SU-DHL-6 (cell line): ENCODE measurements around the gene MAPK8.

Experiments
- H2AFZ ChIP-seq: fragments of 200-600 bp; sonication (generic); 2 replicates; pipeline ENCODE4 v1.6.1; 2014; ENCODE audit warnings: low read depth, mild to moderate bottlenecking, moderate library complexity, mixed read lengths, antibody characterized with exemption, low read length; ENCODE audit not compliant: severe bottlenecking
- H3F3A ChIP-seq: fragments of 200-600 bp; shearing (Covaris generic); 2 replicates; pipeline ENCODE4 v1.6.0; 2016; ENCODE audit warnings: antibody characterized with exemption, mild to moderate bottlenecking; ENCODE audit not compliant: insufficient read depth
- H3K27ac ChIP-seq: fragments of 200-600 bp; sonication (generic); 2 replicates; pipeline ENCODE4 v1.5.1; 2016; ENCODE audit warnings: low read depth, mild to moderate bottlenecking, low read length, moderate library complexity, mixed read lengths
- H3K27me3 ChIP-seq: fragments of 200-600 bp; sonication (generic), shearing (Covaris generic); 2 replicates; pipeline ENCODE4 v1.6.0; 2014; ENCODE audit warnings: mild to moderate bottlenecking, low read length
- H3K36me3 ChIP-seq: fragments of 200-600 bp; sonication (generic); 2 replicates; pipeline ENCODE4 v1.6.1; 2014; ENCODE audit warnings: mild to moderate bottlenecking, low read length, mixed read lengths
- H3K4me2 ChIP-seq: fragments of 300-600, 200-600 bp; shearing (Covaris generic), sonication (generic); 2 replicates; pipeline ENCODE4 v1.6.0; 2014; ENCODE audit warnings: low read length, low read depth, mild to moderate bottlenecking; ENCODE audit not compliant: poor library complexity, severe bottlenecking
- H3K4me3 ChIP-seq: fragments of 200-600 bp; sonication (generic); 2 replicates; pipeline ENCODE4 v1.5.1; 2014; ENCODE audit warnings: antibody characterized with exemption, low read length, mild to moderate bottlenecking, mixed read lengths; ENCODE audit not compliant: insufficient read depth, poor library complexity, severe bottlenecking
- H3K79me2 ChIP-seq: fragments of 200-600 bp; sonication (generic); 2 replicates; pipeline ENCODE4 v1.6.1; 2014; ENCODE audit warnings: mild to moderate bottlenecking, low read length, moderate library complexity; ENCODE audit not compliant: insufficient read depth
- H3K9ac ChIP-seq: fragments of 200-600 bp; sonication (generic); 2 replicates; pipeline ENCODE4 v1.7.0; 2014; ENCODE audit warnings: mild to moderate bottlenecking, low read length
- H3K9me2 ChIP-seq: fragments of 200-600 bp; sonication (generic); replicated peaks from 2 replicates; pipeline ENCODE4 v1.6.1; 2014; ENCODE audit warnings: low read length; ENCODE audit not compliant: insufficient read depth
- H3K9me3 ChIP-seq: fragments of 200-600 bp; sonication (generic); 2 replicates; pipeline ENCODE4 v1.6.1; 2014; ENCODE audit warnings: low read length, mixed read lengths; ENCODE audit not compliant: insufficient read depth
- H4K20me1 ChIP-seq: fragments of 200-600 bp; sonication (generic); 2 replicates; pipeline ENCODE4 v1.6.1; 2014; ENCODE audit warnings: low read depth, mild to moderate bottlenecking, antibody characterized with exemption, low read length, moderate library complexity, mixed read lengths
- EZH2phosphoT487 ChIP-seq: fragments of 200-600 bp; sonication (generic), shearing (Covaris generic); conservative IDR thresholded peaks from 2 replicates; pipeline ENCODE4 v1.6.1; 2018; ENCODE audit warnings: mild to moderate bottlenecking, antibody characterized with exemption, low read length, moderate library complexity, mixed read lengths
- TF ChIP-seq, protein P1 (sequence below): fragments of 200-600 bp; sonication (generic); IDR thresholded peaks from one replicate; pipeline ENCODE4 v1.5.1; 2017; ENCODE audit warnings: antibody characterized with exemption, mild to moderate bottlenecking, low read length, moderate library complexity; ENCODE audit not compliant: insufficient read depth, poor library complexity, severe bottlenecking

MAPK8 gene

DNA sequence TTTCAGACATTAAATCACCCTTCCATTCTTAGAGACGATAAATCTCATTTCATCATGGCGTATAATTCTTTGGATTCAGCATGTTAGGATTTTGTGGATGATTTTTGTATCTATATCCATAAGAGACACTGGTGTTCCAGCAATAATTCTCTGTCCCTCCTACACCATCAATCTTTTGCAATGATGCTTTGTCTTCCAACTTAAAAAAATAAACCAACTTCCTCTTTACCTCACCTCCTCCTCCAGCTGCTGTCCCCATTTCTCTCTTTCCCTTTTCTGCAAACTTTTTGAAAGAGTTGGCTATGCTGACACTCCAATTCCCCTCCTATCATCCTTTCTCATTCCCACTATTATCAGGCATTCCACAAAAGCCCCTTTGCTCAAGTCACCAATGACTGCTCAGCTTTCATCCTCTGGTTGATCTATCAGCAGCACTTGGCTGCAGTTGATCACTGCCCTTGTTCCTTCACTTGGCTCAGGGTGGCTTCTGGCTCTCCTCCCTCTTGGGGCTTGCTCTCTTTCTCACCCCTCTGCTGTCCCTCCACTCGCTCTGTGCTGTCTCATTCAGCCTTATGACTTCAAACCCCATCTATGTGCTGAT, 168.4 kb downstream of the MAPK8 start:
- no peaks in the 10 kb centered on the region for H3K36me3 ChIP-seq
- no peaks in the 10 kb centered on the region for H4K20me1 ChIP-seq
- H3K9me2 ChIP-seq, result no peaks in the 10 kb centered on the region
- no peaks in the 10 kb centered on the region for H3K27me3 ChIP-seq
- H3K4me3 ChIP-seq, result no peak overlapping the region
- no peaks in the 10 kb centered on the region for H3K9me3 ChIP-seq
- no peak overlapping the region for H3K4me2 ChIP-seq
- no peak overlapping the region for H3K9ac ChIP-seq
- no peaks in the 10 kb centered on the region for H3K79me2 ChIP-seq
- H3F3A ChIP-seq, result no peaks in the 10 kb centered on the region
- no peak overlapping the region for H2AFZ ChIP-seq
- H3K27ac ChIP-seq, result no peak overlapping the region
- no peak for TF ChIP-seq EZH2phosphoT487
- TF ChIP-seq, protein P1, sequence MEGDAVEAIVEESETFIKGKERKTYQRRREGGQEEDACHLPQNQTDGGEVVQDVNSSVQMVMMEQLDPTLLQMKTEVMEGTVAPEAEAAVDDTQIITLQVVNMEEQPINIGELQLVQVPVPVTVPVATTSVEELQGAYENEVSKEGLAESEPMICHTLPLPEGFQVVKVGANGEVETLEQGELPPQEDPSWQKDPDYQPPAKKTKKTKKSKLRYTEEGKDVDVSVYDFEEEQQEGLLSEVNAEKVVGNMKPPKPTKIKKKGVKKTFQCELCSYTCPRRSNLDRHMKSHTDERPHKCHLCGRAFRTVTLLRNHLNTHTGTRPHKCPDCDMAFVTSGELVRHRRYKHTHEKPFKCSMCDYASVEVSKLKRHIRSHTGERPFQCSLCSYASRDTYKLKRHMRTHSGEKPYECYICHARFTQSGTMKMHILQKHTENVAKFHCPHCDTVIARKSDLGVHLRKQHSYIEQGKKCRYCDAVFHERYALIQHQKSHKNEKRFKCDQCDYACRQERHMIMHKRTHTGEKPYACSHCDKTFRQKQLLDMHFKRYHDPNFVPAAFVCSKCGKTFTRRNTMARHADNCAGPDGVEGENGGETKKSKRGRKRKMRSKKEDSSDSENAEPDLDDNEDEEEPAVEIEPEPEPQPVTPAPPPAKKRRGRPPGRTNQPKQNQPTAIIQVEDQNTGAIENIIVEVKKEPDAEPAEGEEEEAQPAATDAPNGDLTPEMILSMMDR, result no peak

DNA sequence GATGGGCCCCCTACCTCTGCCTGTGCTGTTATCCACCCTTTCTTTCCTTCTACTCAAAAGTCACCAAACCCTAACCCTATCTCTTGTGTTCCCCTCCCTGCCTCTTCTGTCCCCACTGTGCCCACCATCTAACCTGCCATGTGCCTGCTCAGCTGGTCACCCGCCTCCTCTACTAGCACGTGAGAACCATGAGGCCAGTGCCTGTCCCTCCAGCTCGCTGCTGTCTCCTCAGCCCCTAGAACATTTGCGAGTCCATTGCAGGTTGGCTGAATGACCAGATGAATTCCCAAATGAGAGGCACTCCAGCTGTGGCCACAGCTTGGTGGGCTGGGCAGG, 169.4 kb downstream of the MAPK8 start:
- Histone ChIP-seq H3K9me2 (no peaks in the 10 kb centered on the region), H3K9ac (no peak overlapping the region), H3K9me3 (no peaks in the 10 kb centered on the region), H3K36me3 (no peaks in the 10 kb centered on the region), H2AFZ (no peak overlapping the region), H3K4me2 (no peak overlapping the region), H3F3A (no peaks in the 10 kb centered on the region), H3K27me3 (no peaks in the 10 kb centered on the region), H3K79me2 (no peaks in the 10 kb centered on the region), H3K27ac (no peak overlapping the region), H4K20me1 (no peaks in the 10 kb centered on the region), H3K4me3 (no peak overlapping the region)
- TF ChIP-seq, protein P1, result no peak
- no peak for TF ChIP-seq EZH2phosphoT487

DNA sequence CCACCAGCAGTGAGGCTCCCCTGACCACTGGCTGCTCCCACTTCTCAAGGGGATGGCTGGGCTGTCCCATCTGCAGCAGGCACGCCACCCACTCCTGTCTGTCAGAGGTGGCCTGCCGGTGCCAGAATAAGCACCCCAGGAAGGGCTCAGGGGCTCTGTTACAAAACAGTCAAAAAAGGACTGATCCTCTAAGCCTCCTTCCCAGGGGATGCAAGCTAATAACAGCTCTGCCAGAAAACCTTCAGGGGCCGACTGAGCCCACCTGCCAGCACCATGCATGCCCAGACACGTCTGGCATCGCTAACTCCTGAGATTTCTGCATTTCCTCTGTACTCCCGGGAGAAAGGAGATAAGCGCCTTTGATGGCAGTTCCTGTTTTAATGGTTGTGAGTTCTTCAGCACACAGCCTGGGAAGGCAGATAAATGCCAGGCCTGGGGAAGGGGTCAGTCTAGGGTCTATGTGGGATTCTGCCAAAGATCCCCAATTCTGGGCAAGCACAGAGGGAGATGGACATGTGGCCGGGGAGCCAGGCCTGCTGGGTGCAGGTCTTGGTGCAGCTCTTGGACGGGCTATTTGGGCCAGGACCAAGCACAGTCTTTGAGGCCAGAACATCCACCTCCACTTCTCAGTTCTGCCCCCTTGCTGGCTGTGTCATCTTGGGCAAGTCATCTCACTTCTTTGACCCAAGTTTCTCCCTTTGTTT, 170.0 kb downstream of the MAPK8 start:
- H3K9me2 ChIP-seq, result no peaks in the 10 kb centered on the region
- H3K79me2 ChIP-seq, result no peaks in the 10 kb centered on the region
- TF ChIP-seq, protein P1, result no peak
- no peak for TF ChIP-seq EZH2phosphoT487
- H4K20me1 ChIP-seq, result no peaks in the 10 kb centered on the region
- no peak overlapping the region for H3K4me2 ChIP-seq
- no peaks in the 10 kb centered on the region for H3K27me3 ChIP-seq
- no peaks in the 10 kb centered on the region for H3F3A ChIP-seq
- no peak overlapping the region for H2AFZ ChIP-seq
- H3K4me3 ChIP-seq, result no peak overlapping the region
- no peak overlapping the region for H3K9ac ChIP-seq
- no peaks in the 10 kb centered on the region for H3K9me3 ChIP-seq
- no peaks in the 10 kb centered on the region for H3K36me3 ChIP-seq
- H3K27ac ChIP-seq, result no peak overlapping the region
